HepG2 (cell line): ENCODE data around the gene IL1B. TPM values are rescaled to one million over a fixed set of nuclear protein-coding genes. Genes with fewer than 3 reads are reported as not detected.

ENCODE experiments used
- ATF1 ChIP-seq: IDR thresholded peaks from 2 replicates; pipeline ENCODE4 v1.6.1; 2016; ENCODE audit warnings: mild to moderate bottlenecking, control low read depth
- BCL6 ChIP-seq: IDR thresholded peaks from 2 replicates; pipeline ENCODE4 v1.6.1; 2016; ENCODE audit warnings: missing genetic modification reagents, missing compliant biosample characterization
- FOXO1 ChIP-seq: sonication (generic); formaldehyde crosslinking; IDR thresholded peaks from 2 replicates; pipeline ENCODE4 v1.4.0; 2020; ENCODE audit warnings: missing genetic modification reagents
- FOXP1 ChIP-seq, 2 experiments: fragments of 450-650 bp in 1 of 2; IDR thresholded peaks; 2 replicates each; pipeline ENCODE4 v1.6.1; 2017 to 2018; ENCODE audit warnings: antibody characterized with exemption in 1 of 2
- MIER3 ChIP-seq: IDR thresholded peaks from 2 replicates; pipeline ENCODE4 v1.6.1; 2016; ENCODE audit warnings: missing compliant biosample characterization, borderline replicate concordance
- RARA ChIP-seq: IDR thresholded peaks from 2 replicates; pipeline ENCODE4 v1.6.1; 2016; ENCODE audit warnings: missing genetic modification reagents, missing compliant biosample characterization
- TMF1 ChIP-seq: sonication (generic); formaldehyde crosslinking; IDR thresholded peaks from 2 replicates; pipeline ENCODE4 v1.8.1; 2022; ENCODE audit warnings: low read depth, missing genetic modification reagents
- UBTF ChIP-seq: sonication (generic); formaldehyde crosslinking; IDR thresholded peaks from 2 replicates; pipeline ENCODE4 v1.4.0; 2020; ENCODE audit warnings: mild to moderate bottlenecking, missing genetic modification reagents
- ZNF331 ChIP-seq: sonication (generic); formaldehyde crosslinking; IDR thresholded peaks from 2 replicates; pipeline ENCODE4 v1.4.0; 2020; ENCODE audit warnings: missing genetic modification reagents
- ZNF724P ChIP-seq: sonication (generic); formaldehyde crosslinking; IDR thresholded peaks from 2 replicates; pipeline ENCODE4 v1.8.0; 2022; ENCODE audit warnings: missing genetic modification reagents, borderline replicate concordance
- ZNF737 ChIP-seq: sonication (generic); formaldehyde crosslinking; IDR thresholded peaks from 2 replicates; pipeline ENCODE4 v1.5.0; 2020; ENCODE audit warnings: missing genetic modification reagents, mild to moderate bottlenecking, borderline replicate concordance
- polyA plus RNA-seq, 8 experiments: library from polyadenylated mRNA; depleted of rRNA in 3 of 8; stranded (reverse) in 7 of 8; unstranded in 1 of 8; fragments of >200 nt; fragmentation: Illumina TruSeq in 4 of 8; extraction: Trizol in 4 of 8; gene quantifications; 2 replicates each; pipeline versions ENCODE4 v1.2.1 to v1.2.3, GENCODE V29; 2011 to 2016; ENCODE audit warnings: low read depth in 4 of 8, missing spikeins in 1 of 8, mixed read lengths in 1 of 8; ENCODE audit not compliant: insufficient read depth in 1 of 8
- total RNA-seq, 5 experiments: library from RNA; depleted of rRNA; stranded (reverse); fragments of >200 nt; fragmentation: Illumina TruSeq; extraction: Trizol; gene quantifications; 2 replicates each; pipeline ENCODE4 v1.2.3, GENCODE V29; 2016; ENCODE audit warnings: low read depth in 1 of 5
- TF ChIP-seq, protein P1 (sequence below): sonication (generic); formaldehyde crosslinking; IDR thresholded peaks from 2 replicates; pipeline ENCODE4 v1.4.0; 2020; ENCODE audit warnings: missing genetic modification reagents, mild to moderate bottlenecking, borderline replicate concordance

The IL1B gene
- total and polyA plus RNA-seq, 2 of the 13 experiments (the other 11 are each of a cell fraction or from before 2014, with no cell fraction given): 0.18 TPM; not detected in 1

DNA sequence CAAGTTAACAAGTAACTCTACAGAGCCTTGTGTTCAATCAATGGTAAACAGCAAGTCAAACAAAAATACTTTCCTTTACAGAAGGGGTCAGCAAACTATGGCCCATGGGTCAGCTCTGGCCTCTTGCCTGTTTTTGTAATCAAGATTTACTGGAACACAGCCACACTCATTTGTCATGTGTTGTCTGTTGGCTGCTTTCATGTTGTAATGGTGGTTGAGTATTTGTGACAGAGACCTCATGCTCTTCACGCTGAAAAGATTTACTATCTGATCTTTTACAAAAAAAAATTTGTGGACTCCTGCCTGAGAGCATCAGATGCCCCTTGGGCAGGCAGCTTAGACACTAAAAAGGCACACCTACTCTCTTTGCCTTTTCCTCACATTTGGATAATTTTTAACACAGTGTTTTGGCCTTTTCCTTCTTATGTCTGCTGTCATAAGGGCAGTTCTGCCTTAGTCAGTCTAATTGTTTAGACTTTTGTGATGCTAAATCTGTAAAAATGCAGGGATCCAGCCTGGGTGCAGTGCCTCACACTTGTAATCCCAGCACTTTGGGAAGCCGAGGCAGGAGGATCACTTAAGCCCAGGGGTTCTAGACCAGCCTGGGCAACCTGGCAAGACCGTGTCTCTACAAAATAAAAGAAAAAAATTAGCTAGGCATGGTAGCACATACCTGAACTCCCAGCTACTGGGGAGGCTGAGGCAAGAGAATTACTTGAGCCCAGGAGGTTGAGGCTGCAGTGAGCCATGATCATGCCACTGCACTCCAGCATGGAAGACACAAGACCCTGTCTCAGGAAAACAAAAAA, 18.3 kb downstream of the IL1B start (continued):
- TF ChIP-seq UBTF (CRISPR knock-in tag) (peak; percentile 17; the same call in 1 of the 2 replicates), ZNF331 (peak; percentile 94), RARA (peak; percentile 96), ATF1 (peak; percentile 76; the same call in 1 of the 2 replicates), ZNF737 (CRISPR knock-in tag) (no peak), FOXP1 (IDR thresholded peaks at IDR 0.05) (peak; percentile 92), FOXP1 (CRISPR knock-in tag; IDR thresholded peaks at IDR 0.05) (peak; percentile 100), MIER3 (peak; percentile 99), BCL6 (CRISPR knock-in tag) (peak; percentile 95), TMF1 (CRISPR knock-in tag) (no peak), ZNF724P (CRISPR knock-in tag) (0 out of 2 replicates have a peak, but pooled peaks have one; percentile 87), FOXO1 (CRISPR knock-in tag) (peak; percentile 99)
- TF ChIP-seq, protein P1, sequence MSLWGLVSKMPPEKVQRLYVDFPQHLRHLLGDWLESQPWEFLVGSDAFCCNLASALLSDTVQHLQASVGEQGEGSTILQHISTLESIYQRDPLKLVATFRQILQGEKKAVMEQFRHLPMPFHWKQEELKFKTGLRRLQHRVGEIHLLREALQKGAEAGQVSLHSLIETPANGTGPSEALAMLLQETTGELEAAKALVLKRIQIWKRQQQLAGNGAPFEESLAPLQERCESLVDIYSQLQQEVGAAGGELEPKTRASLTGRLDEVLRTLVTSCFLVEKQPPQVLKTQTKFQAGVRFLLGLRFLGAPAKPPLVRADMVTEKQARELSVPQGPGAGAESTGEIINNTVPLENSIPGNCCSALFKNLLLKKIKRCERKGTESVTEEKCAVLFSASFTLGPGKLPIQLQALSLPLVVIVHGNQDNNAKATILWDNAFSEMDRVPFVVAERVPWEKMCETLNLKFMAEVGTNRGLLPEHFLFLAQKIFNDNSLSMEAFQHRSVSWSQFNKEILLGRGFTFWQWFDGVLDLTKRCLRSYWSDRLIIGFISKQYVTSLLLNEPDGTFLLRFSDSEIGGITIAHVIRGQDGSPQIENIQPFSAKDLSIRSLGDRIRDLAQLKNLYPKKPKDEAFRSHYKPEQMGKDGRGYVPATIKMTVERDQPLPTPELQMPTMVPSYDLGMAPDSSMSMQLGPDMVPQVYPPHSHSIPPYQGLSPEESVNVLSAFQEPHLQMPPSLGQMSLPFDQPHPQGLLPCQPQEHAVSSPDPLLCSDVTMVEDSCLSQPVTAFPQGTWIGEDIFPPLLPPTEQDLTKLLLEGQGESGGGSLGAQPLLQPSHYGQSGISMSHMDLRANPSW (CRISPR knock-in tag): peak; percentile 93
- TF ChIP-seq, all 625 proteins: peak for 314
